Measurements from ENCODE around the gene TYSND1.

- TF ChIP-seq CTCF (IDR thresholded peaks at IDR 0.05; ENCODE audit: insufficient read depth, low read length, poor library complexity, severe bottlenecking), result no peak
- TF ChIP-seq EZH2phosphoT487 (conservative IDR thresholded peaks at IDR 0.05; ENCODE audit: low read length), result no peak
Measured at GRCh38 chr10:70190581-70190980, 44.1 kb upstream of the TYSND1 start.

Data from SU-DHL-6 (cell line).